GM19455 (cell line): ENCODE results near the gene ZCCHC7.
"Not testable (repeated sequence)": the region's sequence is repeated elsewhere in the genome, so short reads cannot be mapped to it uniquely, and the experiment has no call there.

Experiments used
- ATAC-seq: cut with Tn5 transposase; IDR thresholded peaks from one replicate; pipeline ENCODE4 v1.9.1; 2021; ENCODE audit not compliant: unreplicated experiment

Gene ZCCHC7

DNA sequence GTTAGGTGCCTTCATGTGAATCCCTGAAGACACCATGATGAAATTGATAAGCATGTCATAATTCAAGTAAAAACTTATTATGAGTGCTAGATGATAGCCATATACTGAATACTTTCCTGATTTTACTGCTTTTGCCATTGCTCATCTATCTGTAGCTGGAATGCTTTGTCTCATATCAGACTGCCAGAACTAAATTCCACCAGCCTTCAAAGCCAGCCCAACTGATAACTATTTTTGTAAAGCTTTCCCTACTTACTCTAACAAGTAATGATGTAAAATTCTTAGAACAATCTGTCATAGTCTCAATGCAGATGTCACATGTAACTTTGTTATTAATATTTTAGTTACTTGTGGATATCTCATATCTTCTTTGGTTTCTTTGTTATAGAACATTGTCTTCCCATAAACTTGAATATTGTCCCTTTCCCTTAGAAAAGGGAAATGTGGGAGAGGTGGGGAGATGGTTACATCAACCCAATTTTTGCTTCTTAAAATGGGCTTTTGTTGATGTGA is 128.3 kb downstream of the ZCCHC7 start:
- no peak for ATAC-seq

DNA sequence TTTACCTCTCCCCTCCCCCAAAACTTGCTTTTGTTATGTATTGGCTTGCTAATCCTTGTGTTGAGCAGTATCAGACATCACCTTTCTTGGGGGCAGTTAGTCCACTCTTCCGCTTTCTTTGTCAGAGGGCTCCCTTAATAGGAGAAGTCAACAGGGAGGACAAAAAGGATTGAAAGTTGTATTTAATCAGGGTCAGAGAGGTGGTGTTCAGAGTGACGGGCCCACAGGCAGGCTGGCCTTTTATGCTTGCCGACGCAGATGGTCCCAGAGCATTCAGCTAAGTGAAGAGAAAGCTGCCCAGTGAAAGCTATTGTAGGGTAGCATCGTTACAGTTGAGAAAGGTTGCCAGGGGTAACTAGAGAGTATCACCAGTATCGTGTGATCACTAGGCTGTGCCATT is 131.1 kb downstream of the ZCCHC7 start:
- ATAC-seq: no peak

DNA sequence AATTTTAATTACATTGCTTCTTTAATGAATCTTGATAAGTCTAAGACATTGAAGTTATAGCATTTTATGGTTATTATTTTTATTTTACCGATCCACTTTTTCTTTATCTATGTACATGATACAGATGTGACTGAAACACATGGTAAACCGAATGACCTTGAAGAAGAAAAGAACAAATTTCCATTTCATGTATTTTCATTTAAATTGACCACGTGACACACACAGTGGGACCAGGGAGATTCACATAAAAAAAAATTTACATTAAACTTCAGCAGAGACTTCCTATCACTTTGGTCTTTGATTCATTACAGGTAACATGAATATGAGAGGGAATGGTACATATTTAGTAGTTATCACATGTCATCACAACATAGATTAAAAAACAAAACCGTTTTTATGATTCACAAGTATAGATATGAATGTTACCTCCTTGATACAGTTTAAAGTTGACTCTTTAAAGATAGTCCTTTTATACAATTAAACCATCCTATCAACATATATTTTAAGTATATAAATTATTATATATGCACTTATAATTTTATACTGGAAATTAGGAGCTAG is 133.1 kb downstream of the ZCCHC7 start:
- ATAC-seq: no peak

DNA sequence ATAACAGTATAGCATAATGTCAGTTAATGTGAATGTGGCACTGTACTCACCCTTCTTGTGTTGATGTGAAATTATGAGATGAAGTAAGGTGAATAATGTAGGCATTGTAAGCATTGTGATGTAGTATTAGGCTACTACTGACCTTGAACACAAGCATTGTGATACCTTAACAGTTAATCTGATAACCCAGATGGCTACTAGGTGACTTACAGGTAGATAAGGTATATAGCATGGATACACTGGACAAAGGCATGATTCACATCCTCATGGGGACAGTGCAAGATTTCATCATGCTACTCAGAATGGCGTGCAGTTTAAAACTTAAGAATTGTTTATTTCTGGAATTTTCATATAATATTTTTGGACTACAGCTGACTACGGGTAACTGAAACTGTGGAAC is 134.8 kb downstream of the ZCCHC7 start:
- no peak for ATAC-seq

DNA sequence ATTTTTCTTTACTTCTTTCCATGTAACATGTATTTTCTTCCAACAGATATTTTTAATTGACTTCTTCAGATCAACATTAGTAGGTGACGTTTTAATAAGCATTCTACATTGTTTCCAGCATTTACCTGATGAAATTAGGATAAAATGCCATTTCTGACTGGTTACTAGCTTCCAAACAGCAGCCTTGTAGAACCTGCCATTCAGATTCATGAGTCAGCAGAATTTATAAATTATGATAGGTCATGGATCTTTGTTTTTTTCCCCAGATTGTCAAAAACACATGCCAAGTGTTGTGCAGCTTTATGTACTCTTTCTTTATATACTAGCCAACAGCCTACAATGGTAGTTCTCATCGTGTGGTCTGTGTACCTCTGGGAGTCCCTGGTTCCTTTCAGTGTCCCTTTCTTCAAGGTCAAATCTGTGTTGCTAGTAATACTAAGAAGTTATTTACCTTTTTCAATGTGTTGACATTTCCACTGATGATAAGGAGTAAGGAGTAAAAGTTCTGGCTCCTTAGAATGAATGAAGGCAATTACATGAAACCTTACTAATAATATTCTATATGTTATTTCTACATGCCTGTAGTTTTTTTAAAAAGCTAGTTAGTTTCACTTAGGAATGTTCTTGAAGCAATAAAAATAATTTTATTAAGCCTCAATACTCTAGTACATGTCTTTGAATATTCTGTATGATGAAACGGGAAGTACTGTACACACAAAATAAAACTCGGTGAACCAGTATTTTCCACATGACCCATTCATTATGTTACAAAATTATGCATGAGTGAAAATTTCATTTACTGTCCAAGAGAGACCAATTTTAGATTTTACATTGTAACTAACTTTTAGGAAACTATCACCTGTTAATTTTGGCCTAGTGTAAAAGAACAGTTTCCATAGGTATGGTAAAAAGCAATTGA is 135.8 kb downstream of the ZCCHC7 start:
- ATAC-seq: no peak

DNA sequence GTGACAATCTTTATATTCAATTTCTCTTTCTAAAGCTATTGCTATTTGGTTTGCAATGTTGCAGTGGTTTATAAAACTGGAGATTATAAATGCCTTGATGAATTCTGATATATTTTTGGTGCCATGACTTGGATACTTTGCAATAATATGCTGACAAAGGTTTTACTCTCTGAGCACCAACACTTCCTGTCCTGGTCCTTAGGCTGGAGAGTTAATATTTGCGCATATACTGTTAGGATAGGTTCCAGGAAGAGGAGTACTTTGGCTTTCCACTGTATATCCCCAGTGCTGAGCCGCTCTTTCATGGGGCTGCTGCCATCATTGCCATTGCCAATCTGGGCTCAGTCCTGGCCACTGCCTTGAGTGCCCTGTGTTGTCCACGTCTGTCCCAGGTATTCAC is 139.6 kb downstream of the ZCCHC7 start:
- ATAC-seq: no peak

DNA sequence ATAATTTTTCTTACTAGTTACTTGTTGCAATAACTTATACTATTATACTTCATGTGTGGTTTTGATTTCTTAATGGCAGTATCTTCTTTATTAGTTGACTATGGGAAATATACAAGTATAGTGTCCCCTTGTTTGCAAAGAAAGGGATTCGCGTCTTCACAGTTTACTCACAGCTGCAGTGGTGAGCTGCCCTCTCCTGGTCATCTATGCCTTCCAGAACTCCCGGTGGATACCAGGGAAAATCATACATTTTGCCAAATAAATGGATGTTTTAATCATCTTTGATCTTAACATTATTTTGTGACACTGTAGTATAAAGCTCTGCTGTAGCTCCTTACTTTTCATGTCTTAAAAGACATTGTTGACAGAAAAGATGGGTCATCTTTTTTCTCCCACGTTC is 142.0 kb downstream of the ZCCHC7 start:
- no peak for ATAC-seq

DNA sequence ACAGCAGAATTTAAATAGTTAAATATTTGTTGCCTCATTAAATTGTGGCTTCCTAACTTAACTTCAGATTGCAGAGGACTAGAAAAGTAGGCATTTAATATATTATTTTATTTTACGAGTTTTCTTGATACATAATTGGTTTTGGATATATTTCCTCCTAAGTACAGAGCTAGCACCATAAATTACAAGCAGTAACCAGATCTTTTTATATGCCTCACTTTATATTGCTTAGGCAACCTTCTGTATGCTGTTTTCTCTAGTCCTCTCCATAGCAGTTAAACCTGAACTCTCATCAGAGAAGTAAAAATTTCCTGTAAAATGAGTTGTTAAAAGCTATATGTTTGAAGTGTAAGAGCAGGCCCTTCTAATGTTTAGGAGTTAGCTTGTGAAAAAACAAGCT is 144.2 kb downstream of the ZCCHC7 start:
- ATAC-seq: no peak

DNA sequence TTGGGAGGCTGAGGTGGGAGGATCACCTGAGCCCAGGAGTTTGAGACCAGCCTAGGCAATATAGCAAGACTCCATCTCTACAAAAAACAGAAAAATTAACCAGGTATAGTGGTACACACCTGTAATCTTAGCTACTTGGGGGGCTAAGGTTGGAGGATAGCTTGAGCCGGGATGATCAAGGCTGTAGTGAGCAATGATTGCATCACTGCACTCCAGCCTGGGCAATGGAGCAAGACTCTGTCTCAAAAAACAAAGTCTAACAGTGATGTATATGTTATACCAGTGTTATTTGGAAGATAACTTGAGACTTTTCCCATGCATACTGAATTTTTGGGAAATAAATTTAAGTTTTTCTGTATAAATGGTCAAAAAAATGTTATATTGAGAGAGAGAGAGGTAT is 146.3 kb downstream of the ZCCHC7 start:
- ATAC-seq: no peak

DNA sequence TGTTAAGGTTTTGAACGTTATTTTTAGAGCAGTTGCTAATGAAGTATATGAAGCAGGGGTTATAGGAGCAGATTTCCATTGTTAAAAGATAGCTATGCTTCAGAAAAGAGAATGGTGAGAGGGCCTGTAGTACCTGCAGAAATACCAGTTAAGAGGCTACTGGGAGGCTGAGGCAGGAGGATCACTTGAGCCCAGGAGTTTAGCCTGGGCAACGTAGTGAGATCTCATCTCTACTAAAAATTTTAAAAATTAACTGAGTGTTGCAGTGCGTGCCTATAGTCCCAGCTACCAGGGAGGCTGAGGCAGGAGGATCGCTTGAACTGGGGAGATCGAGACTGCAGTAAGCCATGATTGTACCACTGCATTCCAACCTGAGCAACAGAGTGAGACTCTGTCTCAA is 148.8 kb downstream of the ZCCHC7 start:
- ATAC-seq: no peak

DNA sequence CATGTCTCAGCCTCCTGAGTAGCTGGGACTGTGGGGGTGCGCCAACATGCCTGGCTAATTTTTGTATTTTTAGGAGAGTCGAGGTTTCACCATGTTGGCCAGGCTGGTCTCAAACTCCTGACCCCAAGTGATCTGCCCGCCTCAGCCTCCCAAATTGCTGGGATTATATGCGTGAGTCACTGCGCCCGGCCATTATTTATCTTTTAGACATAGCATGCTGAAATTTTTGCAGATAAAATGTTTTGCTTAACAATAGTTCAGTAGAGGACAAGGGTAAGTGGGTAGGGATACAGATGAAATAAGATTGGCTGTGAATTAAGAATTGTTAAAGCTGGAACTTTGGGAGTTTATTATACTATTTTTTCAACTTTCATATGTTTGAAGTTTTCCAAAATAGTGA is 151.3 kb downstream of the ZCCHC7 start:
- no peak for ATAC-seq

DNA sequence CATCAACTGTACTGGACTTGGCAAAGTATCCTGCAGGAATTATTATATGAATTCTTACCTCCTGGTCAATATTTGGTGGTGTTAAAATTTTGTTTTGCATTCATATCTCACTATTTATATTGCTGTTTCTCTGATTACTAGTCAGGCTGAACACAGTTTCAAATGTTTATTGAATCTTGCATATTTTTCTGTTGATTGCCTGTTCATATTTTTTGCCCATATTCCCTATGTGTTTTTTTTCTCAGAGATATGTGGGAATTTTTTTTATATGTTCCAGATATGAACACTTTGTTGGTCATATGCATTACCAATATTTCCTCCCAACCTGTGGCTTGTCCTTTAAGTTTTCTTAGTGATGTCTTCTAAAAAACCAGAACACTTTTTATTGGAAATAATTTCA is 153.2 kb downstream of the ZCCHC7 start:
- ATAC-seq: no peak

DNA sequence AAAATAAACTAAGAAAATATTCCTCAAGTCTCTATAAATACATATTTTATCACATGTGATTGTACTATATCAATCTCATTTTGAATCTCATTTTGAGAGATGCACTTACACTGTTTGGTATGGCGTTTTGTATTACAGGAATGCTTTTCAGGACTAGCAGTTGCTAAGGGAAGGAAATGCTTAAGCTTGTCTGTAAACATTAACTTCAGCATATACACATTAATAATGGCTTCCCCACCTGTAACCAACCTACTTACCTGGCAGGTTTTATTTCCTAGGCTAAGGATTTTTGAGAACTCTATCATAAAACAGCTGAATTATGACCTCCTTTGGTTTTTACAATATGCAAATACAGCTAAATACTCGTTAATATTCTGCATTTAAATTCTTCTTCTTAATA is 161.2 kb downstream of the ZCCHC7 start:
- no peak for ATAC-seq

DNA sequence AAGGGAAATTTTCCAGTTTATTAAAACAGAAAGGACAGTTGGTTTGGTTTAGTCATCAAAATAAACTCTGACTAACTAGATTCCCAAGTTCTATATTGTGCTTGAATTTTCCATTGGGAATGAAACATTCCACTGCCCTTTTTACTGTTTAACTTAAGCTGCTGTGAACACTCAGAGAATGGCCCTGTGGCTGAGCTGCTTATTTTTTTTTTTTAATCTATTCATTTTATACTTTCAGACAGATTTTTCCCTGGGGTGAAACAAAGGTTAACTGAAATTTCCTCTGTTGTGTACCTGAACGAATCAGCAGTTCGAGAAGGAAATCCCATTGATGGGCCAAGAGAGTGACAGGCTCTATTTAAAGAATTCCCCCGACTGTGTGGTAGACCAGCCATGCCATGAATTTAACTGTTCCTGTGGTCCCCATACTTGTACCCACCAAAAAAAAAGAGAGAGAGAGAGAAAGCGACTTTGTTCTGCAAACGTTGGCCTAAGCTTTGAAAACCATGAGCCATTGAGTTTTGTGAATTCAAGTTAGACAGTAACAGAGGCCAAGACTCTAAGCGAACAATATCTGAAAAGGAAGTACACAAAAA is 163.5 kb downstream of the ZCCHC7 start:
- no peak for ATAC-seq

DNA sequence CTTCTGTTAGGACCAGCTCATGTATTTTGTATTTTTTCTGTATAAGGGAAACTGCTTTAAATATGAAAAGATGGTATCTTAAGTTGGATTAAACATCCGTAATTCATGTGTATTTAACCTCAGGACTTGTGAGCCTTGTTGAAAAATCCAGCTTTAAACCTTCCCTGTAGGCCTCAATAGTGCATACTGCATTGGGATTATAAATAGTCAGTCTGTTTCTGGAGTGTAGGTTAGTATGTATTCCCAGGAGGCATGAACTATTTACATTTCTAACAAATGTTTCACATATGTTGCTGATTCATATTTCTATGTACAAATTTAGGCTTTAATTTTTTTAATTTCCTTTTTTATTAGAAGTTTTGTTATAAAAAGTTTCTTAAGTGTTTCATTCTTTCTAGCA is 164.3 kb downstream of the ZCCHC7 start:
- no peak for ATAC-seq

DNA sequence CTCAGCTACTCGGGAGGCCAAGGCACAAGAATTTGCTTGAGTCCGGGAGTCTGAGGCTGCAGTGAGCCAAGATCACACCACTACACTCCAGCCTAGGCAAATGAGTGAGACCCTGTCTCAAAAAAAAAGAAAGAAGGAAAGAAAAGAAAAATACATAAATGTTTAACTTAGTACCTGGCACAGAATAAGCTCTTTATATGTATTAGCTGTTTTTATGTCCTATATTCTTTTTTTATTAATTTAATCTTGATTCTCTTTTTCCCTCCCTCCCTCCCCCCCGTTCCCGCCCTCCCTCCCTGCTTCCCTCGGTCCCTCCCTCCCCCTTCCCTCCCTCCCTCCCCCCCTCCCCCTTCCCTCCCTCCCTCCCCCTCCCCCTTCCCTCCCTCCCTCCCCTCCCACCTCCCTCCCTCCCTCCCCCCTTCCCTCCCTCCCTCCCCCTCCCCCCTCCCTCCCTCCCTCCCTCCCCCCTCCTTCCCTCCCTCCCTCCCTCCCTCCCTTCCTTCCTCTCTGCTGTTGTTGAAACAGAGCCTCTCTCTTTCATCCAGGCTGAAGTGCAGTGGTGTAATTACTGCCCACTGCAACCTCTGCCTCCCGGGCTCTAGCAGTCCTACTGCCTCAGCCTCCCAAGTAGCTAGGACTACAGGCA is 166.3 kb downstream of the ZCCHC7 start:
- no peak for ATAC-seq

DNA sequence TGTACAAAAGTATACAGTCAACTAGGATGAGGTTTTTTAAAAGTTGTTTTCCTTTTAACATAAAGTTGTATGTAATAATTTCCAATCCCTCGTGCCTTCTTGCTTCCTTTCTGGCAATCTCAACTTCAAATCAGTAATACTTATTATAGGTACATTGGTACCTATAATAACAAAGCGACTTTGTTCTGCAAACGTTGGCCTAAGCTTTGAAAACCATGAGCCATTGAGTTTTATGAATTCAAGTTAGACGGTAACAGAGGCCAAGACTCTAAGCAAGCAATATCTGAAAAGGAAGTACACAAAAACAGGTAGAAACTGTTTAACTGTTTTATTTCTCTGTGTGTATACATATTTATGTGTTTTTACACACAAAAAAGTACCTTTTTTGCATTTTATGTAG is 166.9 kb downstream of the ZCCHC7 start:
- no peak for ATAC-seq

DNA sequence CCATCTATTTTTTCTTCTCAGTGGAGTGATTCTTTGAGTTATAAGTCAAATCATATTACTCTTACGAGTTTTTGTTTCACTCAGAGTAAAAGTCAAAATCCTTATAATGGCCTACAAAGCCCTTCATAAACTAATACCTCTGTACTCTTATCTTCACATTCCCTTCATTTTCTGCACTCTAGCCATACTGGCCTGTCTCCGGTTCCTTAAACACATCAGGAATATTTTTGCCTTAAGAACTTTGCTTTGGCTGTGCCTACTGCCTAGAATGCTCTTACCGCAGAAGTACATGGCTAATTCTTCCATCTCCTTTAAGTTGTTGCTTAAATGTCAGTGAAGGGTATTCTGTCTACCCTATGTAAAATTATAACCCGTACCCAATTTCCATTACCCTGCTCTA is 169.3 kb downstream of the ZCCHC7 start:
- no peak for ATAC-seq

DNA sequence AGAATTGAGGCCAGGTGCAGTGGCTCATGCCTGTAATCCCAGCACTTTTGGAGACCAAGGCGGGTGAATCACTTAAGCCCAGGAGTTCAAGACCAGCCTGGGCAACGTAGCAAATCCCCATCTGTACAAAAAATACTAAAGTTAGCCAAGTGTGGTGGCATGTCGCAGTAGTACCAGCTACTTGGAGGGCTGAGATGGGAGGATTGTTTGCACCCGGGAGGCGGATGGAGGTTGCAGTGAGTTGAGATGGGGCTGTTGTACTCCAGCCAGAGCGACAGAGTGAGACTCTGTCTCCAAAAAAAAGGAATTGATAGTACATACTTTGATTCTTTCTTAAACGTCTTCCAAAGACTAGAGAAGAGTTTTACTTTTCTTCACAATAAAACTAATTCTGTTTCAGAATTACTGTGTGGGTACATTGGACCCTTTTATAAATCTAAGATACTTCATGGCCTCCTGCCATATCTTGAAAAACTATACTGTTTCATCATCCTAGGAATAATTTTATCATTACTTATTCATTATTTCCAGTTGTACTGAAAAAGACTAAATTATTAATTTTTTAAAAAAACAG is 170.1 kb downstream of the ZCCHC7 start:
- ATAC-seq: no peak

DNA sequence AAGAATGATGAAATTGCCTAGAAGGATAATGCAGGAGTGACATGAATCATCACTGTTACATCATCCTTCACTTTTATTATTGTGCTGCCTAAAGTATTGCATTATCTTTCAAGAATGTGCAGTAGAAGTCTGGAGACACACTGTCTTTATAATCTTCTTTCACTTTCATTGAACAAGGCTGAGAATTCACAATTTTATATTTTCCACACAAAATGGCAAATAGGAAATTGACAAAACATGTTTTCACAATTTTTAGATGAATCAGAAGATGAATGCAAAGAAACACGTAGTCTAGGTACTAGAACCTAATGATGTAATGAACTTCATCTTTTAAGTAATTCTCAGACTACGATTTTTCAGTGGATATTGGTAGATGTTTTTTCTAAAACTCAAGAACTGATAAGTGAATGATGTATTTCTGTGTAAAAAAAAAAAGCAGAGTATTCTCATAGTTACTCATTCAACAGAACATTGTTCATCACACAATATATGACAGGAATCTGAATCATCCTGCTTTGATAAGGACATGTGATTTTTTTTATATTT is 170.6 kb downstream of the ZCCHC7 start:
- ATAC-seq: no peak

DNA sequence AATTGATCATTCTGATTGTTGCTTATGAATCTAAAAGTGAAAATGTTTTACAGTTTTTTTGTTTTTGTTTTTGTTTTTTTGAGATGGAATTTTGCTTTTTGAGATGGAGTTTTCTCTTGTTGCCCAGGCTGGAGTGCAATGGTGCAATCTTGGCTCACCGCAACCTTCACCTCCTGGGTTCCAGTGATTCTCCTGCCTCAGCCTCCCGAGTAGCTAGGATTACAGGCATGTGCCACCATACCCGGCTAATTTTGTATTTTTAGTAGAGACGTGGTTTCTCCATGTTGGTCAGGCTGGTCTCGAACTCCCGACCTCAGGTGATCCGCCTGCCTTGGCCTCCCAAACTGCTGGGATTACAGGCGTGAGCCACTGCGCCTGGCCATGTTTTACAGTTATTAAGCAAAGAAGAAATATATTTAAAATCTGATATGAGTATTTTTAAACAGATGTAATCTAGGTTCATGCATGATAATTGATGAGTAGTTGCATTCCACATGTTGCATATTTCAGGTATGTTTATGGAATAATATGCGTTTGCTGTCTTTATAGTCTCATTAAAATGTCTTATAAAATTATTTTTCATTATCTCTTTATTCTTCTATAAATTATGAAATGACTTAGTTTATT is 171.4 kb downstream of the ZCCHC7 start:
- not testable (repeated sequence) for ATAC-seq
